HepG2 (cell line): Measurements from ENCODE around the gene RASSF4. TPM values are rescaled to one million over a fixed set of nuclear protein-coding genes. Genes with fewer than 3 reads are reported as not detected.

Experiments used
- DR1 ChIP-seq: sonication (generic); formaldehyde crosslinking; IDR thresholded peaks from 2 replicates; pipeline ENCODE4 v1.8.0; 2021; ENCODE audit warnings: mild to moderate bottlenecking, missing genetic modification reagents, inconsistent platforms
- FOXC1 ChIP-seq: sonication (generic); formaldehyde crosslinking; IDR thresholded peaks from 2 replicates; pipeline ENCODE4 v1.8.0; 2022; ENCODE audit warnings: mild to moderate bottlenecking, missing genetic modification reagents, borderline replicate concordance
- FOXP1 ChIP-seq, 2 experiments: fragments of 450-650 bp in 1 of 2; IDR thresholded peaks; 2 replicates each; pipeline ENCODE4 v1.6.1; 2017 to 2018; ENCODE audit warnings: antibody characterized with exemption in 1 of 2
- GATA4 ChIP-seq: sonication (generic); IDR thresholded peaks from 2 replicates; pipeline ENCODE4 v1.6.1; 2016; ENCODE audit warnings: antibody characterized with exemption, low read depth, borderline replicate concordance
- GATAD2A ChIP-seq: IDR thresholded peaks from 2 replicates; pipeline ENCODE4 v1.6.1; 2016
- HMGA1 ChIP-seq: sonication (generic); formaldehyde crosslinking; conservative IDR thresholded peaks from 2 replicates; pipeline ENCODE4 v1.4.0; 2020; ENCODE audit warnings: missing genetic modification reagents
- ISX ChIP-seq: sonication (generic); formaldehyde crosslinking; conservative IDR thresholded peaks from 2 replicates; pipeline ENCODE4 v1.5.0; 2020; ENCODE audit warnings: missing genetic modification reagents
- MEIS1 ChIP-seq: sonication (generic); formaldehyde crosslinking; IDR thresholded peaks from 2 replicates; pipeline ENCODE4 v1.9.0; 2021; ENCODE audit warnings: mild to moderate bottlenecking, missing genetic modification reagents, moderate library complexity, borderline replicate concordance
- MTF1 ChIP-seq: sonication (generic); formaldehyde crosslinking; IDR thresholded peaks from 2 replicates; pipeline ENCODE4 v1.5.0; 2020; ENCODE audit warnings: missing genetic modification reagents
- NRL ChIP-seq: sonication (generic); formaldehyde crosslinking; IDR thresholded peaks from 2 replicates; pipeline ENCODE4 v1.5.0; 2020; ENCODE audit warnings: missing genetic modification reagents, mild to moderate bottlenecking, moderate library complexity, borderline replicate concordance
- REPIN1 ChIP-seq: sonication (generic); formaldehyde crosslinking; IDR thresholded peaks from 2 replicates; pipeline ENCODE4 v1.8.0; 2022; ENCODE audit warnings: missing genetic modification reagents, low read depth, mild to moderate bottlenecking, borderline replicate concordance
- RFXANK ChIP-seq: IDR thresholded peaks from 2 replicates; pipeline ENCODE4 v1.6.1; 2016
- SNRNP70 ChIP-seq: fragments of 200-400 bp; formaldehyde crosslinking; IDR thresholded peaks from 2 replicates; pipeline ENCODE4 v1.6.1; 2017; ENCODE audit warnings: mild to moderate bottlenecking, low read depth, low read length, moderate library complexity
- ZFP90 ChIP-seq: sonication (generic); formaldehyde crosslinking; IDR thresholded peaks from 2 replicates; pipeline ENCODE4 v1.8.0; 2022; ENCODE audit warnings: missing genetic modification reagents, mild to moderate bottlenecking, inconsistent platforms, borderline replicate concordance
- ZNF18 ChIP-seq: sonication (generic); formaldehyde crosslinking; IDR thresholded peaks from 2 replicates; pipeline ENCODE4 v1.8.0; 2022; ENCODE audit warnings: mild to moderate bottlenecking, missing genetic modification reagents; ENCODE audit not compliant: insufficient replicate concordance
- ZNF205 ChIP-seq: IDR thresholded peaks from 2 replicates; pipeline ENCODE4 v1.6.1; 2018; ENCODE audit warnings: missing biosample characterization, missing genetic modification reagents
- ZNF235 ChIP-seq: sonication (generic); formaldehyde crosslinking; IDR thresholded peaks from 2 replicates; pipeline ENCODE4 v1.8.1; 2023; ENCODE audit warnings: mild to moderate bottlenecking, missing genetic modification reagents, borderline replicate concordance
- ZNF563 ChIP-seq: sonication (generic); formaldehyde crosslinking; IDR thresholded peaks from 2 replicates; pipeline ENCODE4 v1.8.0; 2022; ENCODE audit warnings: mild to moderate bottlenecking, moderate library complexity, missing genetic modification reagents
- ZNF576 ChIP-seq: sonication (generic); formaldehyde crosslinking; IDR thresholded peaks from 2 replicates; pipeline ENCODE4 v1.4.0; 2020; ENCODE audit warnings: mild to moderate bottlenecking, missing genetic modification reagents
- ZNF605 ChIP-seq: sonication (generic); formaldehyde crosslinking; IDR thresholded peaks from 2 replicates; pipeline ENCODE4 v1.8.0; 2022; ENCODE audit warnings: mild to moderate bottlenecking, missing genetic modification reagents
- ZNF629 ChIP-seq: sonication (generic); formaldehyde crosslinking; conservative IDR thresholded peaks from 2 replicates; pipeline ENCODE4 v1.5.0; 2020; ENCODE audit warnings: missing genetic modification reagents
- ZNF790 ChIP-seq: sonication (generic); formaldehyde crosslinking; IDR thresholded peaks from 2 replicates; pipeline ENCODE4 v1.8.0; 2022; ENCODE audit warnings: missing genetic modification reagents, mild to moderate bottlenecking, borderline replicate concordance
- polyA plus RNA-seq, 8 experiments: library from polyadenylated mRNA; depleted of rRNA in 3 of 8; stranded (reverse) in 7 of 8; unstranded in 1 of 8; fragments of >200 nt; fragmentation: Illumina TruSeq in 4 of 8; extraction: Trizol in 4 of 8; gene quantifications; 2 replicates each; pipeline versions ENCODE4 v1.2.1 to v1.2.3, GENCODE V29; 2011 to 2016; ENCODE audit warnings: low read depth in 4 of 8, missing spikeins in 1 of 8, mixed read lengths in 1 of 8; ENCODE audit not compliant: insufficient read depth in 1 of 8
- total RNA-seq, 5 experiments: library from RNA; depleted of rRNA; stranded (reverse); fragments of >200 nt; fragmentation: Illumina TruSeq; extraction: Trizol; gene quantifications; 2 replicates each; pipeline ENCODE4 v1.2.3, GENCODE V29; 2016; ENCODE audit warnings: low read depth in 1 of 5
- TF ChIP-seq, protein P1 (sequence below): sonication (generic); formaldehyde crosslinking; IDR thresholded peaks from 2 replicates; pipeline ENCODE4 v1.8.1; 2022; ENCODE audit warnings: low read depth, mild to moderate bottlenecking, missing genetic modification reagents
- TF ChIP-seq, protein P2 (sequence below): IDR thresholded peaks from 2 replicates; pipeline ENCODE4 v1.6.1; 2016; ENCODE audit warnings: low read depth

The RASSF4 gene
- total and polyA plus RNA-seq, 2 of the 13 experiments (the other 11 are each of a cell fraction or from before 2014, with no cell fraction given): 34.0 to 51.7 TPM

- TF ChIP-seq, protein P1, sequence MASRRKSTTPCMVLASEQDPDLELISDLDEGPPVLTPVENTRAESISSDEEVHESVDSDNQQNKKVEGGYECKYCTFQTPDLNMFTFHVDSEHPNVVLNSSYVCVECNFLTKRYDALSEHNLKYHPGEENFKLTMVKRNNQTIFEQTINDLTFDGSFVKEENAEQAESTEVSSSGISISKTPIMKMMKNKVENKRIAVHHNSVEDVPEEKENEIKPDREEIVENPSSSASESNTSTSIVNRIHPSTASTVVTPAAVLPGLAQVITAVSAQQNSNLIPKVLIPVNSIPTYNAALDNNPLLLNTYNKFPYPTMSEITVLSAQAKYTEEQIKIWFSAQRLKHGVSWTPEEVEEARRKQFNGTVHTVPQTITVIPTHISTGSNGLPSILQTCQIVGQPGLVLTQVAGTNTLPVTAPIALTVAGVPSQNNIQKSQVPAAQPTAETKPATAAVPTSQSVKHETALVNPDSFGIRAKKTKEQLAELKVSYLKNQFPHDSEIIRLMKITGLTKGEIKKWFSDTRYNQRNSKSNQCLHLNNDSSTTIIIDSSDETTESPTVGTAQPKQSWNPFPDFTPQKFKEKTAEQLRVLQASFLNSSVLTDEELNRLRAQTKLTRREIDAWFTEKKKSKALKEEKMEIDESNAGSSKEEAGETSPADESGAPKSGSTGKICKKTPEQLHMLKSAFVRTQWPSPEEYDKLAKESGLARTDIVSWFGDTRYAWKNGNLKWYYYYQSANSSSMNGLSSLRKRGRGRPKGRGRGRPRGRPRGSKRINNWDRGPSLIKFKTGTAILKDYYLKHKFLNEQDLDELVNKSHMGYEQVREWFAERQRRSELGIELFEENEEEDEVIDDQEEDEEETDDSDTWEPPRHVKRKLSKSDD (CRISPR knock-in tag): peak; percentile 54
- no peak for TF ChIP-seq ISX (CRISPR knock-in tag)
- TF ChIP-seq ZNF18 (CRISPR knock-in tag): peak; percentile 44
- TF ChIP-seq RFXANK (CRISPR knock-in tag): no peak
- TF ChIP-seq ZNF205 (CRISPR knock-in tag): peak; percentile 98
- TF ChIP-seq, protein P2, sequence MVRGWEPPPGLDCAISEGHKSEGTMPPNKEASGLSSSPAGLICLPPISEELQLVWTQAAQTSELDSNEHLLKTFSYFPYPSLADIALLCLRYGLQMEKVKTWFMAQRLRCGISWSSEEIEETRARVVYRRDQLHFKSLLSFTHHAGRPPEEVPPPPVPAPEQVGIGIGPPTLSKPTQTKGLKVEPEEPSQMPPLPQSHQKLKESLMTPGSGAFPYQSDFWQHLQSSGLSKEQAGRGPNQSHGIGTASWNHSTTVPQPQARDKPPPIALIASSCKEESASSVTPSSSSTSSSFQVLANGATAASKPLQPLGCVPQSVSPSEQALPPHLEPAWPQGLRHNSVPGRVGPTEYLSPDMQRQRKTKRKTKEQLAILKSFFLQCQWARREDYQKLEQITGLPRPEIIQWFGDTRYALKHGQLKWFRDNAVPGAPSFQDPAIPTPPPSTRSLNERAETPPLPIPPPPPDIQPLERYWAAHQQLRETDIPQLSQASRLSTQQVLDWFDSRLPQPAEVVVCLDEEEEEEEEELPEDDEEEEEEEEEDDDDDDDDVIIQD (CRISPR knock-in tag): peak; percentile 22; the same call in 1 of the 2 replicates
- no peak for TF ChIP-seq REPIN1 (CRISPR knock-in tag)
- peak; percentile 61 for TF ChIP-seq ZNF629
- TF ChIP-seq ZNF563 (CRISPR knock-in tag): no peak
- TF ChIP-seq GATA4: peak; percentile 95
- TF ChIP-seq ZNF576 (CRISPR knock-in tag): no peak
- TF ChIP-seq MEIS1 (CRISPR knock-in tag): peak; percentile 41; the same call in 1 of the 2 replicates
- no peak for TF ChIP-seq HMGA1 (CRISPR knock-in tag)
- TF ChIP-seq ZNF235 (CRISPR knock-in tag): no peak
- no peak for TF ChIP-seq DR1 (CRISPR knock-in tag)
- TF ChIP-seq NRL (CRISPR knock-in tag): peak; percentile 53; the same call in 1 of the 2 replicates
- TF ChIP-seq SNRNP70: no peak
- TF ChIP-seq GATAD2A (CRISPR knock-in tag): peak; percentile 93
- TF ChIP-seq FOXP1 (IDR thresholded peaks at IDR 0.05): no peak
- TF ChIP-seq FOXP1 (CRISPR knock-in tag; IDR thresholded peaks at IDR 0.05): peak; percentile 94
- TF ChIP-seq ZNF605 (CRISPR knock-in tag): peak; percentile 65
- no peak for TF ChIP-seq ZNF790 (CRISPR knock-in tag)
- no peak for TF ChIP-seq ZFP90 (CRISPR knock-in tag)
- TF ChIP-seq MTF1 (CRISPR knock-in tag): no peak
- 0 out of 2 replicates have a peak, but pooled peaks have one; percentile 25 for TF ChIP-seq FOXC1 (CRISPR knock-in tag)
These were observed 20.9 kb downstream of the RASSF4 start (continued) for GRCh38 chr10:44980309-44981171.
